GM13976 (cell line): ENCODE data around the gene PRR14.

ENCODE experiments used
- DNase-seq: peaks from one replicate; pipeline ENCODE4 v3.0.0; 2012; ENCODE audit warnings: low spot score
- in situ Hi-C: fragments of 300-500 bp; cut with MboI; formaldehyde crosslinking; loops from one replicate; pipeline ENCODE4 v1.12.0; 2022; ENCODE audit warnings: low sequenced_read_pairs, mixed read lengths, inconsistent platforms; ENCODE audit not compliant: unreplicated experiment
- TF ChIP-seq, protein P1 (sequence below): IDR thresholded peaks from 2 replicates; pipeline ENCODE4 v1.5.1; 2012; ENCODE audit warnings: borderline replicate concordance, mild to moderate bottlenecking; ENCODE audit not compliant: insufficient read depth; ENCODE audit errors: extremely low read depth, missing control alignments, control extremely low read depth

The PRR14 gene

DNA sequence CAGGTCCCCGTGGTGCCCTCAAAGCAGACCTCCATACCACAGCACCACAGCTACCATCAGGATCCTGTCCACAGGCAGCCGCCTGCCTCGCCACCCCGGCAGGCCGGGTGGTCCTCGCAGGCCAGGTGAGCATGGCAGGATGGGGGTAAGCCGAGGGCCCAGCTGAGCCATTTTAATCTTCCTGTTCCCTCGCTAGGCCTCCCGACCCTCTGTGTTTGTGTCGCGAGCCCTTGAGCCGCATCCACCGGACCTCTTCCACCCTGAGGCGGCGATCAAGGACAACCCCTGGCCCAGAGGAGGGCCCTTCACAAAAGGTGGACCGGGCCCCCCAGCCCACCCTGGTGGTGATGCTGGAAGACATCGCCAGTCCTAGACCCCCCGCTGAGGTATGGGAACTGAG is 2.0 kb downstream of the PRR14 start:
- in situ Hi-C loops = no loop called here
- TF ChIP-seq, protein P1, sequence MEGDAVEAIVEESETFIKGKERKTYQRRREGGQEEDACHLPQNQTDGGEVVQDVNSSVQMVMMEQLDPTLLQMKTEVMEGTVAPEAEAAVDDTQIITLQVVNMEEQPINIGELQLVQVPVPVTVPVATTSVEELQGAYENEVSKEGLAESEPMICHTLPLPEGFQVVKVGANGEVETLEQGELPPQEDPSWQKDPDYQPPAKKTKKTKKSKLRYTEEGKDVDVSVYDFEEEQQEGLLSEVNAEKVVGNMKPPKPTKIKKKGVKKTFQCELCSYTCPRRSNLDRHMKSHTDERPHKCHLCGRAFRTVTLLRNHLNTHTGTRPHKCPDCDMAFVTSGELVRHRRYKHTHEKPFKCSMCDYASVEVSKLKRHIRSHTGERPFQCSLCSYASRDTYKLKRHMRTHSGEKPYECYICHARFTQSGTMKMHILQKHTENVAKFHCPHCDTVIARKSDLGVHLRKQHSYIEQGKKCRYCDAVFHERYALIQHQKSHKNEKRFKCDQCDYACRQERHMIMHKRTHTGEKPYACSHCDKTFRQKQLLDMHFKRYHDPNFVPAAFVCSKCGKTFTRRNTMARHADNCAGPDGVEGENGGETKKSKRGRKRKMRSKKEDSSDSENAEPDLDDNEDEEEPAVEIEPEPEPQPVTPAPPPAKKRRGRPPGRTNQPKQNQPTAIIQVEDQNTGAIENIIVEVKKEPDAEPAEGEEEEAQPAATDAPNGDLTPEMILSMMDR = no peak
- DNase-seq = no peak

DNA sequence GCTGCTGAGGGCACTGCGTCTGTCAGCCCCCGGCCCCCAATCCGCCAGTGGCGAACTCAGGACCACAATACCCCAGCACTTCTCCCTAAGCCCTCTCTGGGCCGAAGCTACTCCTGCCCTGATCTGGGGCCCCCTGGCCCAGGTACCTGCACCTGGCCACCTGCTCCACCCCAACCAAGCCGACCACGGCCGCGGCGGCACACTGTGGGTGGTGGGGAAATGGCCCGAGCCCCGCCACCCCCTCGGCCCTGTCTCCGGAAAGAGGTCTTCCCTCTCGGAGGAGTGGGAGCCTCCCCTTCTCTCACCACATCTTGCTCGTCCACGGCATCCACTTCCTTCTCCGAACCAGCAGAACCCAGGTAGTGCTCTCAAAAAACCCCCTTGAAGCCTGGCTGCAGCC is 4.1 kb downstream of the PRR14 start:
- no peak for DNase-seq
- TF ChIP-seq, protein P1 = no peak
- in situ Hi-C loops = no loop called here

DNA sequence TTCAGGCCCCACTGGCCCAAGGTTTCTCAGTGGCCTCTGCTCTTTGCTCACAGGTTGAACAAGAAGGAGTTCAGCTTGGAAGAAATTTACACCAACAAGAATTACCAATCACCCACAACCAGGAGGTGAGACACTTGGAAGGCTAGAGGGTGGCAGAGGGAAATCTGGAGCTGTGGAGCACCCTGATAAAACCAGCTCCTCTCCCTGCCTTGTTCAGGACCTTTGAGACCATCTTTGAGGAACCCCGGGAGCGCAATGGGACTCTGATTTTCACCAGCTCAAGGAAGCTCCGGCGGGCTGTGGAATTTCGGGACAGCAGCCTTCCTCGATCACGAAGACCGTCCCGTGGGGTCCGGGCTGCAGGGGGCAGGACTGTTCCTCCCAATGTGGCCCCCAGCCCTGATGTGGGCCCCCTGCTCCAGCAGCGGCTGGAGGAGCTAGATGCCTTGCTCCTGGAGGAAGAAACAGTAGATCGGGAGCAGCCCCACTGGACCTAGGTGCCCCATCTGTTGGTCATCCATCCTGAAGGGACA is 5.1 kb downstream of the PRR14 start:
- TF ChIP-seq, protein P1 = no peak
- DNase-seq = no peak
- in situ Hi-C loops = no loop called here

DNA sequence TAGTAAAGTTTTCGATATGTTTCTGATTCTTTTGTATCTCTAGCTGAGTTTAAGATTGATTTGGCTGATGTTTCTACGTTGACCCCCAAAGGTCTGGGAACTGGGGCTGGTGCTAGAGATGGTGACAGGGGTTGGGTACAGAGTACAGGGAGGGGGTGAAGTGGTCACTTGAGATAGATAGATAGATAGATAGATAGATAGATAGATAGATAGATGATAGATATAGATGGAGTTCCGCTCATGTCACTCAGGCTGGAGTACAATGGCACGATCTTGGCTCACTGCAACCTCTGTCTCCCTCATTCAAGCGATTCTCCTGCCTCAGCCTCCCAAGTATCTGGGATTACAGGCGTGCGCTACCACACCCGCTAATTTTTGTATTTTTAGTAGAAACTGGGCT is 5.6 kb downstream of the PRR14 start:
- no peak for DNase-seq
- TF ChIP-seq, protein P1 = no peak
- in situ Hi-C loops = no loop called here

DNA sequence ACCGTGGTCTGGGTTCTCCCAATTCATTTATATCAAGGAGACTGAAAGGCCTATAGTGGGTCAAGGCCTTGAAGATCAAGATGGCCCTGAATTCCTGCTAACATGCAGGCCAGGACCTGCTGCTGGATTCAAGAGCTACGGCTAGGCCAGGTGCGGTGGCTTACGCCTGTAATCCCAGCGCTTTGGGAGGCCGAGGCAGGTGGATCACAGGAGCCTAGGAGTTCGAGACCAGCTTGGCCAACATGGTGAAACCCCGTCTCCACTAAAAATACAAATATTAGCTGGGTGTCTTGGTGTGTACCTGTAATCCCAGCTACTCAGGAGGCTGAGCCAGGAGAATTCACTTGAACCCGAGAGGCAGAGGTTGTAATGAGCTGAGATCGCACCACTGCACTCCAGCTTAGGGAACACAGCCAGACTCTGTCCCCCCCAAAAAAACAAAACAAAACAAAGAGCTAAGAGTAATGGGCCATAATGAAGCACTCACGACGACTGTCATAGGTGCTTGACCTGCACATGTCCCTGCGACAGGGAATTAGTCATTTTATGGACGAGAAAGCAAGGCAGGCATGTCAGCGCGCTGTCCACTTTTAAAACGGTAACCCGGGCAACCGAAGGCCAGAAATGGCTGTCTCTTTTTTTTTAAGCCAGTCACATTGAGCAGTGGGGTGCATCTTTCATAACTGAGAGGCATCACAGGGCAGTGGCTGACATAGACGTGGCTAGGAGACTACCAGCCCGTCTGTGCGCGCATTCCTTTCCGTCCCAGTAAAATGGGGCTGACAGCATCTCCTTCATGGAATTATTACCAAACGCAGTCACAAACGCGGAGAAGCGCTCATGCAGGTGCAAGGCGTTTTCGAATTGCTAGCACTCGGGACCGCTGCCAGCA is 6.5 kb downstream of the PRR14 start:
- in situ Hi-C loops = no loop called here
- no peak for DNase-seq
- TF ChIP-seq, protein P1 = no peak

DNA sequence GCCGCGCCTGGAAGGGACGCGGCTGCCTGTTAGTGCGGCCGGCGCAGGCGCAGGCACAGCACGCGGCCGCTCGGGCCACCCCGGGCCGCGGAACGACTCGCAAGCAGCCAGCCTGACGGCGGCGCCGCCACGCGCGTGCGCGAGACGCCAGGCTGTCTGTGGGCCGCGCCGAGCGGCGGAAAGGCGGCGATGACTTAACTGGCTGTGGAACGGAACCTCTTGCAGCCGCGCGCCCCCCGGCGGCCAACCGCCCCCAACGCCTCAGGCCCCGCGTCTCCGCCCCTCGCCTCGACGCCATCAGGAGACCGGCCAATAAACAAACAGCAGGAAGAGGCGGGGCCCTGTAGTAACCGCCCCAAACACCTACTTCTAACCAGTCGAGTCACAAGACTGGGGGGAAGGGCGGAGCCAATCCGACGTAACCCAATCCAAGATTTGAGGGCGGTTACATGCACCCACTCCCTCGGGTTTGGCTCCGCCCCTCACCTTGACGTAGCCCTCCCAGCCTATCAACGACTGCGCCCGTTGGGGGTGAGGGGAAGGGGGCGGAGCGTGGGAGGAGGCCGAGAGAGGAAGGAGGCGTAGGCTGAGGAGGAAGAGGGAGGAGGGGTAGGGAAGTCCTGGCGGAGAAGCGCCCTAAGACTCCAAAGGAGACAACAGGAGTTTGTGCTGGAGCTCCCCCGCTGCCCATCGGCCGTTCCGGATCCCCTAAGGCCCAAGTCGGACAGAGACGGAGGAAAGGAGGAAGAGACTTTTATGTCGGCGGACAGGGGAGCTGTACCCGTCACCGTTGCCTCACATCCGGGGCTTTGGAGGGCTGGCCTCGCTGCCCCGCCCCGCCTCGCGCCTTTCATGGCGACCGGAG is 7.3 kb downstream of the PRR14 start, which contains the start of gene FBRS:
TSS of gene FBRS (plus strand) at position 566 of the 865 bp plus-strand sequence. CDS start 1,088 bp downstream, outside the sequence.
- peak; percentile 96 for DNase-seq
- TF ChIP-seq, protein P1 = peak; percentile 98
- in situ Hi-C loops = no loop called here
